HG03175 (cell line): ENCODE data around the gene TPPP3.
"Not testable (repeated sequence)": the region's sequence is repeated elsewhere in the genome, so short reads cannot be mapped to it uniquely, and the experiment has no call there.

Source experiments
- ATAC-seq: cut with Tn5 transposase; IDR thresholded peaks from one replicate; pipeline ENCODE4 v1.9.1; 2021; ENCODE audit warnings: mild to moderate bottlenecking, moderate library complexity; ENCODE audit not compliant: unreplicated experiment

Gene TPPP3

GRCh38 chr16:67391424-67392300 lies 1.6 kb downstream of the TPPP3 start:
- ATAC-seq, result no peak

DNA sequence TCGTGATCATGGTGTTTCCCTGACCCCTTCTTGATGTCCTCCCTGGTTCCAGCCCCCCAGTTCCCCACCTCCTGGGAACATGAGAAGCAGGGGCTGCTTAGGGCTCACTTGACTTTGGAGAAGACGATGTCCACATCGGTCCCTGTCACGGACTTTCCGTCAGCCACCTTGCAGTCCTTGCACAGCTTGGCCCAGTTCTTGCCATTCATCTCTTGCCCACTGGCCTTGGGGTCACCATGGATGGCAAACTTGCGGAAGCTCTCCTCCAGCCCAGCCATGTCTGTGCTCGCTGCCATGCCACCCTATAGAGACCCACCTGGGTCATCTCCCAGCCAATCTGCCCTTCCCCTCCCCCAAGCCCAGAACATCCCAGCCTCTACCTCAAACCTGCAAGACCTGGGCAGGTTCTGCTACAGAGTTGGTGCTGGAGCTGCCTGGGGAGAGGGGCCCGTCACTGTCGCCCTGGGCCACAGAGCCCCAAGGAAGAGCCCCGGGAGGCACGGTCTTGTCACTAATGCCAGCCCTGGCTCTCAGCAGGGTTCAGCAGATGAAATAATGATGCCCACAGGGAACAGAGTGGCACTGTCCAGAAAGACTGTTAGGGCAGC lies 2.4 kb downstream of the TPPP3 start:
- no peak for ATAC-seq

- ATAC-seq, result no peak
These were observed 3.1 kb downstream of the TPPP3 start for GRCh38 chr16:67389911-67390815.

GRCh38 chr16:67388591-67388990 lies 4.7 kb downstream of the TPPP3 start:
- ATAC-seq, result no peak

DNA sequence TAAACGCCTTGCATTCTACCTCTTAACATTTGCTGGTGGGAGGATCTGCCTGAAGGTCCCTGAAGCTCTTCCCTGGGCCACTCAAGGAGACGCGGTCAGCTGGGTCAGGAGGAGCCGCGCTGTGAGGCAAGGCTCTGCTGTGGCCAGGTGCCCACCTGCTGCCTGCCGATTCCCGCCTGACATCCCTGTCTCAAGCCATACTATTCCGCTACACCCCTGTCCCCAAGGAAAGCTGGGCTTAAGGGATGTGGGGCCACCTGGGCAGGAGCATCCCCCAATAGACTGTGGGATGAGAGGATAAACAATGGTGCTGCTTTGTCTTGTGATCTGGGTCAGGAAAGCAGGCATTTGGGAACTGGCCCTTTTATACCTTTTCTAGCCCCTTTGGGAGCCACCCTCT lies 5.1 kb downstream of the TPPP3 start:
- no peak for ATAC-seq

- no peak for ATAC-seq
These were observed 5.7 kb downstream of the TPPP3 start for GRCh38 chr16:67387479-67388079.

GRCh38 chr16:67386861-67387455 lies 6.3 kb downstream of the TPPP3 start:
- ATAC-seq, result no peak

DNA sequence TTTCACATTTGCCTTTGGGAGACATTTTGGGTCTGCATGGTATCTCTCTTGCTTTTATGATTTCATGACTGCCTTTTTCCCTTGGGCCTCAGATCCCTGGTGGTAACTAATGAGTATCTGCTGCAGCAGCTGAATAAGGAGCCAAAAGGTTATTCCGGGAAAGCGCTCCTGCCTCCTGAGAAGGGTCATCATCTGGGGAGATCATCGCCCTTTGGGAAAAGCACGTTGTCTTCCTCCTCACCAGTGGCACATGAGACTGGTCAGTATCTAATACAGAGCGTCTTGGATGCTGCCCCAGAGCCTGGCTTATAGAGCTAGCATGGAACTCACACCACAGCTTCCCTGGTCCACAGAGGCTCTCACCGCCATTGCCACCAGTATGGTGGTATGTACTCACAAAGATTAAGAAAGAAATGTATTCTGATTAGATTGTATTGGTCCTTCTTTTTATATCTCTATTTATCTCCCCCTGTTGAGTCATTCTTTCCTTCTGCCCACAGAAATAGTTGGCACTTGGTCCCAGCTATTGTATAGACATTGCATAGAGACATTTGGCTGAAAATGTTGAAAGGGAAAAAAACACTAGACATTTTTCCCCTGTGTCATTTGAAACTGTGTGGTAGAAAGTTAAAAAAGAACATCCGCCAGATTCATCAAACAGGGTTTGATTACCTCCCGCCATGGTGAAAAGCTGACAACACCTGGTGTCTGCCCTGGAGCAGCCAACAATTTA lies 8.4 kb downstream of the TPPP3 start:
- ATAC-seq, result no peak

GRCh38 chr16:67383284-67383683 lies 10.0 kb downstream of the TPPP3 start:
- ATAC-seq, result no peak

DNA sequence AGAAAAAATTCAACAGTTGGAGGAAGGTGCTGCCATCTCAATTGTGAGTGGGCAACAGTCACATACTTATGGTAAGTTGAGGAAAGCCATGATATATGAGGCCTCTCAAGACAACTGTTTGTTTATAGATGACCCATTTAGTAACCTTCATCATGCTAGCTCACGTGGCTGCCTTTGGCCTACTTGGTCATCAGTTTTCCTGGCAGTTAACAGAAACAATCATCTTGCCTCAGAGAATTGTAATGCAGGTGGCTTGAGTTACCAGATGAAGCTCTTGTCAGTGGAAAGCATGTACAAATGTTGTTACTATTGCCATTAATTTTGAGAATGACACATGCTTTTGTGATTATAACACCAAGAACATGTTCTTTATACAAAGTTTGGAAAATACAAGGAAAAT lies 14.7 kb downstream of the TPPP3 start:
- no peak for ATAC-seq

DNA sequence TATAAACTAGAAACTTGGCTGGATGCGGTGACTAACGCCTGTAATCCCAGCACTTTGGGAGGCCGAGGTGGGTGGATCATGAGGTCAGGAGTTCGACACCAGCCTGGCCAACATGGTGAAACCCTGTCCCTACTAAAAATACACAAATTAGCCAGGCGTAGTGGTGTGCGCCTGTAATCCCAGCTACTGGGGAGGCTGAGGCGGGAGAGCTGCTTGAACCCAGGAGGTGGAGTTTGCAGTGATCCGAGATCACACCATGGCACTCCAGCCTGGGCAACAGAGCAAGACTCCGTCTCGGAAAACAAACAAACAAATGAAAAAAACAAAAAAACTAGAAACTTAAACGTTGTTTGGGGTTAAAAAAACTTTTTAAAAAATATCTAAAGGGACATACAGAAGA lies 17.3 kb downstream of the TPPP3 start:
- ATAC-seq, result not testable (repeated sequence)

DNA sequence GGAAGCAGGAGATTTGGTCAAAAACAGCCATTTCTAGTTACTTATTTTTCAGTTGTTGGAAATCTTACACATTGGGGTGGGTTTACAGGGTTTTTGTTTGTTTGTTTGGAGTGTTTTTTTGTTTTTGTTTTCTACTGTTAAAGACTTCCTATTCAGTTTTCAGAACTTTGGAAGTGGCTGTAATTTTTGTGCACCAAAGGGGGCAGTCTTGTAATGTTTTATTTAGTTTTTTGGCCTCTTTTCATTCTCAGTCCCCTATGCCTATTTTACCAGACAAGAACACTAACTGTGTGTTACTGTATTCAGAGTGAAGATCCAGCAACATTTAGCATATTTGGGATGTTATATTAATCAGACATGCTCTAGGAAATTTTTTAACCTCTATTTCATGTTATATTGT lies 20.6 kb downstream of the TPPP3 start:
- no peak for ATAC-seq

DNA sequence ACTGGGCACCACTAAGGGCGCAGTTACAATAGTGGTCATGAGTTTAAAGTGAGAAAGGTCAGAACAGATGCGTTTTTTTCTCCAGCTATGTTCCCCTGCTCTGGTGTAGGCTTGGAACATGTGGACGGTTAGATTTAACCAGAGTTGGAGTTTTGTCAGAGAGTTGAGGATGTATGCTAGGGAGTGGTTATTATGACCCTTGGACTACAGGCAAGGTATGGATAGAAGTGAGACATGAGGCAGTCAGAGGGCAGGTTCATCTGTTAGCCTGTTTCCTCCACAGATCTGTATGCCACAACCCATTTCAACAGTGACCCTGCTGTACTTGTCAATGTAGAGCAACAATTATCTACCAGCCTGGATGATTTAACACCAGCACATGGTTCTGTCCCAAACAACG lies 22.6 kb downstream of the TPPP3 start:
- ATAC-seq, result no peak

DNA sequence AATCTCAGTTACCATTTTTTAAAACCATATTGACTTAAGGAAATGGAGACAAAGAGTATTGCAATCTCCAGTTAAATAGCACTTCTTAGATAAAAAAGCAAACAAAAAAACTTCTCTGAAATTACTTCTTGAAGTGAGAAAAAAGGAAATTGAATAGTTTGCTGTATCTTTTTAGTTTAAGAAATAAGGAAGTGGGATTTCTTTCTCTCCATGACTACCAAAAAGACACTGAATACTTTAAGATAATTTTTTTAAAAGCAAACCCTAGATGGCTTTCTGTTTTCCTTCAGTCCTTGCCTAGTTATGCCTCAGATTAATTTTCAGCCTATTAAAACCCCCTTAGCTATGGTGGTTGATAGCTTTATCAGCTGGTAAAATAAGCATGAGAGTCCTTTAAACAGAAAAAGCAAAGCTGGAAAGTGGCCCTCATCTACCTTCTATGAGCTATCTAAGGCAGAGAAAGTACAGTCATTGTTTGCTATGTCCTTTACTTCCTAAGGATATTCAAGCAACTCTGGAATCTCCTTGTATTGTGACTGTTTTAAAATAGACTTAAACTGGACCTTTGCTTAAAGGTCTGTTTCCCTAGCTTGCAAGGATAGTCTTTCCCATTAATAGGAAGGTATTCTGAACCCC lies 28.6 kb downstream of the TPPP3 start:
- no peak for ATAC-seq

DNA sequence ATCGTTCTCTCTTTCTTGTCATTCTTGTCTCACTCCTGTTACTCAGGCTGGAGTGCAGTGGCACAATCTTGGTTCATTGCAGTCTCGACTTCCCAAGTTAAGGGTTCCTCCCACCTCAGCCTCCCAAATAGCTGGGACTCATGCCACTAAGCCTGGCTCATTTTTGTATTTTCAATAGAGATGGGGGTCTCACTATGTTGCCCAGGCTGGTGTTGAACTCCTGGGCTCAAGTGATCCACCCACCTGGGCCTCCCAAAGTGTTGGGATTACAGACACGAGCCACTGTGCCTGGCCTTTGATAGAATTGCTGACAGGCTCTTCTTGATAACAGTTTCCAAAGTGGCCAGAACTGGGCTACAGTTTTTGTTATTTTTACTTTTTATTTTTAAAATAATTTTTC lies 32.3 kb downstream of the TPPP3 start:
- ATAC-seq, result no peak

DNA sequence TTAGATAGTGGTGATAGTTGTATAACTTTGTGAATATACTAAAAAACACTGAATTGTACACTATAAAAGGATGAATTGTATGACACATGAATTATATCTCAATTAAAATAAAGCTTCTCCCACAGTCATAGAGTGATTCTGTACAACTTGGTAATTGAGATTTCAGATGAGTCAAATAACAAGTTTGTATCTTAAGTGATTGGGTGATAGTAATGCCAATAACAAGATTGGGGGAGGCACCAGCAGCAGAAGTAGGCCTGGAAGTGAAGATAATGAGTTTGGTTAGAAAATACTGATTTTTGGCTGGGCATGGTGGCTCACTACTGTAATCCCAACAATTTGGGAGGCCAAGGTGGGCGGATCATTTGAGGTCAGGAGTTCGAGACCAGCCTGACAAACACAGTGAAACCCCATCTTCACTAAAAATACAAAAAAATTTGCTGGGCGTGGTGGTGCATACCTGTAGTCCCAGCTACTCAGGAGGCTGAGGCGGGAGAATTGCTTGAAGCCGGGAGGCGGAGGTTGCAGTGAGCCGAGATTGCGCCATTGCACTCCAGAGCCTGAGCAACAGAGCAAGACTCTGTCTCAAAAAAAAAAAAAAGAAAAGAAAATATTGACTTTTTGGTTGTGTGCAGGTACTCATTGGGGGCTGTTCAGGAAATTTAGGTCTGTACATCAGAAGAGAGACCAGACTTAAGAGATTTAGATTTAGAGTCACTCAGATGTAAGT lies 33.6 kb downstream of the TPPP3 start:
- not testable (repeated sequence) for ATAC-seq

GRCh38 chr16:67357561-67357960 lies 35.7 kb downstream of the TPPP3 start:
- ATAC-seq, result no peak

GRCh38 chr16:67356396-67356795 lies 36.9 kb downstream of the TPPP3 start:
- ATAC-seq, result no peak

- not testable (repeated sequence) for ATAC-seq
These were observed 40.8 kb downstream of the TPPP3 start for GRCh38 chr16:67352463-67352862.
